HS-5 (cell line): ENCODE results near the gene ITGA7.

ENCODE experiments used
- DNase-seq: peaks from one replicate; pipeline ENCODE4 v3.0.0-alpha.2; 2012; ENCODE audit warnings: low read depth

The ITGA7 gene

DNA sequence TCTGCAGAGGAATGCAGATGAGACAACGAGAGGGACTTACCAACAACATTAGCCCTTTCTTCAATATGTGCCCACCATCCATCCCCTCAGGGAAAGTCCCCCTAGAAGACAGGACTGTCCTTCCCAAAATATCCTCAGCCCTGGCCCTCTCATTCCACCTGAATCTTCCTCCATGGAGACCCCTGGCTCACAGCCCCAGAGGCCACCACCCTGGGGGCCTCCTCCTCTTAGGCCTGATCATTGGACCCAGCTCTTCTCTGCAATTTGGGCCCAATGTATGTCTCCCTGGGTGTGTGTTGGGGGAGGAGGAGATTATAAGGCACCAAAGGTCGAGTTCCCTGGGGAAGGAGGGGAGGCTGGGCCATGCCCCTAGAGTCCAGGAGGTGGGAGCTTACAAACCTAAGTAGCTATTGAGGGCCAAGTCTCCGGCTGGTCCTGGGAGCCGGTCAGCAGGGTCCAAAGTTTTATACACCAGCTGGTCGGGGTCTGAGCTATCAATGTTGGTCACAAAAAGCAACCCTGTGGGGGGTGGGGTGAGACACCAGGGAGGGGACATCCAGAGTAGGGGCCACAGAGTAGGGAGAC, 8.1 kb downstream of the ITGA7 start:
- DNase-seq: no peak

- DNase-seq: no peak
These were observed 8.7 kb downstream of the ITGA7 start for GRCh38 chr12:55698965-55699364.

- no peak for DNase-seq
These were observed 9.3 kb downstream of the ITGA7 start for GRCh38 chr12:55698241-55698955.

DNA sequence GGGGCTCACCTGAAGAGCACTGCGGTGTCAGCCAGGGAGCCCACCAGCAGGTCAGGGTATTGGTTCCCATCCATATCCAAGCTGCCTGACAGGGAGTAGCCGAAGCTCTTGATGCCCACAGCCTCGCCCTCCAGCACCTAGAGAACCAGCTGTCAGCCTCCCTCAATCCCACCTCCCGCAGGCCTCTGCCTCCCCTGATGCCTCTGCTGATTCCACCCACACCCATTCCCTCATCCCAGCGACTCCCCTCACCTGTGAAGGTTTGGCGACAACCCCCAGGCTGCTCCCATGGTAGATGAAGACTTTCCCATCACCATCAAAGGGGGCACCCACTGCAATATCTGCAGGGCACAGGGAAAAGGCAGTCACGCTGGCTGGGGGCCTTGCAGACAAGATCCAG, 10.0 kb downstream of the ITGA7 start:
- no peak for DNase-seq

- no peak for DNase-seq
These were observed 10.8 kb downstream of the ITGA7 start for GRCh38 chr12:55696796-55697462.

DNA sequence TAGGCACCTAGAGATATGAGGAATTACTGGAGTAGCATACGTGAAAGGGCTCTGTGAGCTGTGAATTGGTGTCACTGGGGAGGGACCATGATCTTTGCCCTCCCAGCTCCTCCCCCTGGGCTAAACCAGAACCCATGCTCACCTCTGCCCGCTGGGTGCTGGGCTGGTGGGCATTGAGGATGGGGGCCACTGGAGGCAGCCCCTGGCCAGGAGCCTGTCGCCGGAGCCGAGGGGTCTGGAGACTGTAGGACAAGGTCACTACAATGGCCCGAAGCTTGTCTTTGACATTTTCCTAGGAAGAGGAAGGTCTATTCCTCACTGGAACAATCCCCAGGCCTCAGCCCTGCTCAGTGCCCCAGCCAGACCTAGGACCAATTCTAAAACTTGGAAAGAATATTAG, 11.6 kb downstream of the ITGA7 start:
- no peak for DNase-seq

GRCh38 chr12:55695349-55695748, 12.4 kb downstream of the ITGA7 start:
- no peak for DNase-seq

DNA sequence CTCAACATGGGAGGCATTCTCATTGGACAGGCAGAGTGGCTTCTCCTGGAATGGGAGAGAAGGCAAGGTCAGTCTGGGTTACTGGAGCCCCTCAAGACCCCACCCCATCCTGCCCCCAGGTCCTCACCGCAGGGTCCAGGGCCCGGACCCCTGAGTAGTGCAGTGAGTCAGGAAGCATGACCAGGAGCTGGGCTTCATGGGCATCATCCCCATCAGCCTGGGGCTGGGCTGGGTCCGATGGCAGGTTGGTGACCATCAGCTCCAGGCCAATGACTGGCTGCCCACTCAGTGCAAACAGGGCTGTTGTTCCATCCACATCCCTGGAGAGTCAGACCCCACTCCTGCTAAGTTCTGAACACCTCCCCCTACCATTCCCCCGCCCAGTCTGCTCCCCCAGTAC, 13.1 kb downstream of the ITGA7 start:
- no peak for DNase-seq

GRCh38 chr12:55694188-55694515, 13.6 kb downstream of the ITGA7 start:
- DNase-seq: no peak

DNA sequence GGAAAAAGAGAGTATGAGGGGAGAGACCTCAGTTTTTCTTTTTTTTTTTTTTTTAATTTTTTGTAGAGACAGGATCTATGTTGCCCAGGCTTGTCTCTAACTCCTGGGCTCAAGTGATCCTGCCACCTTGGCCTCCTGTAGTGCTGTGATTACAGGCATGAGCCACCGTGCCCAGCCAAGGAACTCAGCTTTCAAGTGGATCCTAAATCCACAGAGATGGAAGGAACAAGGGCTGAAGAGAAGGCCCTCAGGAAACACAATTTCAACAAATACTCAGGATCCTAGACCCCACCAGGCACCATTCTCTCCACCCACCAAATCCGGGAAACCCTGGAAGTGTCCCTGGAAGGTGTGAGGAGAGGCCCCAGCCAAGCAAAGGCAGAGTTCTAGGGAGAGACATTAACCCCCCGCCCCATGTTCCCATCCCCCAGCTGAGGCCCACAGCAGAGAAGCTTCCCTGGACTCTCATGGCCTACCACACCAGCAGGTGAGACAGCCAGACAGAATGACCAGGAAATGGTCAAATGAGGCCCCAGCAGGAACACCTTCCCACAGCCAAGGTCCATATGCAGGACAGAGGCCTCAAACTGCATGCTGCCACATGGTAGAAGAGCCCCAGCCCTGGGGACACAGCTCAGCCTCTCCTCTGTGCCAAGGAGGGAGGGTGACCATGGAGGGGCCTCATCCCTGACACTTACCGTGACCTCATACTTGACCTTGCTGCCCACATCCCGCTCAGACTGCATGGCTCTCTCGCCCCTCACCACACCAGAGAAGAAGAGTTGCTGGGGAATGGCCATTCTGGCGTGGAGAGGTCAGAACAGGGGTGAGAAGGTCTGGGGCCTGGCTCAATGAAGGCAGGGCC, 14.1 kb downstream of the ITGA7 start:
- no peak for DNase-seq

GRCh38 chr12:55692631-55693322, 14.9 kb downstream of the ITGA7 start:
- DNase-seq: no peak

DNA sequence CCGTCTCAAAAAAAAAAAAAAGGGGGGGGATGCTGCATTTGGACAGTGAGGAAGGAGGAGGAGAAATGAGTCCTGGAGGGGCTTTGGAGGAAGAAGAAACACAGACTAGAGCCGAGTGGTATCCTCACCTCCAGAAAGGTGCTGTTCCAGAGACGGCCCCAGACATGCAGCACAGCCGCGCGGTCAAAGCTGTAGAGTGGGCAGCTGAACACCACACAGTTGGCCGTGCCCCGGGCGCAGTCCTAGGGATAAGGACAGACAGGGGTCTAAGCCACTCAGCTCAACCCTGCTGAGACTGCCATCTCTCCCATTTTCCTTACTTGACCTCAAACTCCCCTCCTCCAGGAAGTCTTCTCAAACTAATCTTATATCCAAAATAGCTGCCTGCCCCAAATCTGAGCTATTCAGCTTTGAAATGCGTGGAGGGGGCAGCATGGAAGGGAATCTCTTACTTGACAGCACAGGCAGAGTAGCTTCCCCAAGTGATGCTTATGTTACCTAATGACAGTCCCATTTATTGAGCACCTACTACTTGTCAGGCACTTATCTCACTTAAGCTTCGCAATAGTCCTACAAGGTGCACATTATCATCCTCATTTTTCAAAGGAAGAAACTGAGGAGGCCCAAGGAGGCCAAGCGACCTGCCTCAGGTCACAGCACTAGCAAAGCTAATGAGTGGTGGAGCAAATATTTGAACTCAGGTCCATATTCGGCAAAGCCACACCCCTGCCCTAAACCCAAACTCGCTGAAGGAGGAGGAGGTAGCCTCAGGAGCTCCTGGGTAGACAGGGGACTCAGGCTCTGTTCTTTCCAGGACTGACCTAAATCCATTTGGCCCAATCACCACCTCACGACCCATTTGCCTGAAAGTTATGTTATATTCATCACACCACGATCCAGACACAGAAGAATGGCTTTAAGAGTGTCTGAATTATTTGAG, 18.7 kb downstream of the ITGA7 start:
- DNase-seq: no peak

GRCh38 chr12:55687746-55688145, 20.0 kb downstream of the ITGA7 start:
- DNase-seq: no peak

- DNase-seq: no peak
These were observed 21.2 kb downstream of the ITGA7 start for GRCh38 chr12:55686366-55687010.

DNA sequence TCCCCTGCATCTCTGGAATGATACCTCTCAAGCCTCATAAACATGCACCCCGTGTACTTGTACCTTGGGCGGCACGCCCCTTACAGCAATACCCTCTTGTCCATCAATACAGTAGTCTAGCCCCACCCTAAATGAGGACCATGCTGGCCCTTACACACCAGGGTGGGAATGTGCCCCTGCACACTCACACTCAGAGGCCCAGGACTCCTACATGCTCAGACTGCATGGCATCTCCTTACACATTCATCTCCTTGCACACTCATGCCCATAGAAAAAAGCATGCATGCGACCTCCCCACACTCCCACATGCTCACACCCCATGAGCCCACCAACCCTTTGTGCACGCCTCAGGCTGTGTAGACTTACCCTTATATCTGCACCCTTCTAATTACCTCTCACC, 22.0 kb downstream of the ITGA7 start:
- no peak for DNase-seq

GRCh38 chr12:55684761-55685370, 22.8 kb downstream of the ITGA7 start:
- DNase-seq: no peak

GRCh38 chr12:55683676-55684075, 24.0 kb downstream of the ITGA7 start:
- DNase-seq: no peak

DNA sequence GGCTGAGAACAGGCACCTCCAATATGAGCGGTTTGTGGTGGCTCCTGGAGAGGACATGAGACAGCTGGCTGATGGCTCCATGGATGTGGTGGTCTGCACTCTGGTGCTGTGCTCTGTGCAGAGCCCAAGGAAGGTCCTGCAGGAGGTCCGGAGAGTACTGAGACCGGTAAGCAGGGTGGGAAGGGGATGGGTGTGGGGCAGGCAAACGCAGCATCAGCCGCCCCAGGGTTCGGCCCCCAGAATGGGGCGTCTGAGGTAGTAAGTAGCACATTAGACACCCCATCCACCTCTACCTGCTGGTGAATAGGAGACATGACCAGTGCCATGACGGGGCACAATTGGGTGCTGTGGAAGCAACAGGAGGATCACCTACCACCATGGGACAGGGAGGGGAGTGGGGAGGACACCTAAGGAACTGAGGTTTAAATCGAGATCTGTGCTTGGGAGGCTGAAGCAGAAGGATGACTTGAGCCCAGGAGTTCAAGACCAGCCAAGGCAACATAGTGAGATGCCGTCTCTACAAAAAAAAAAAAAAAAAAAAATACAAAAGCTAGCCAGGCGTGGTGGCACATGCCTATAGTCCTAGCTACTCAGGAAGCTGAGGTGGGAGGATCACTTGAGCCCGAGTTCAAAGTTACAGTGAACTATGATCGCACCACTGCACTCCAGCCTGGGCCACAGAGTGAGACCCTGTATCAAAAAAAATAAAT, 25.5 kb downstream of the ITGA7 start:
- no peak for DNase-seq
